Activated T-cell treated with anti-CD3 and anti-CD28 coated beads, Interleukin-2, amount 50 U/mL, for 24 hours (primary cell): ENCODE data around the gene CELSR2.
A peak's percentile ranks its signal among the peaks of the same experiment; 100 is the strongest.
"Not testable (repeated sequence)": the region's sequence is repeated elsewhere in the genome, so short reads cannot be mapped to it uniquely, and the experiment has no call there.

Experiments used
- DNase-seq: peaks from one replicate; pipeline ENCODE4 v3.0.0-alpha.2; 2020
- H3K27ac Mint-ChIP-seq: 2 replicates; pipeline ENCODE4 v1.8.0; 2020; ENCODE audit warnings: mild to moderate bottlenecking, mixed read lengths
- H3K27me3 Mint-ChIP-seq: 2 replicates; pipeline ENCODE4 v1.8.0; 2020; ENCODE audit warnings: mixed read lengths
- H3K36me3 Mint-ChIP-seq: 2 replicates; pipeline ENCODE4 v1.8.0; 2020; ENCODE audit warnings: low read depth, mixed read lengths
- H3K4me1 Mint-ChIP-seq: 2 replicates; pipeline ENCODE4 v1.8.0; 2020; ENCODE audit warnings: low read depth, mixed read lengths
- H3K4me3 Mint-ChIP-seq: 2 replicates; pipeline ENCODE4 v1.8.0; 2020; ENCODE audit warnings: mild to moderate bottlenecking, moderate library complexity, mixed read lengths
- H3K9me3 Mint-ChIP-seq: 2 replicates; pipeline ENCODE4 v1.8.0; 2020; ENCODE audit warnings: mixed read lengths

CELSR2 gene

DNA sequence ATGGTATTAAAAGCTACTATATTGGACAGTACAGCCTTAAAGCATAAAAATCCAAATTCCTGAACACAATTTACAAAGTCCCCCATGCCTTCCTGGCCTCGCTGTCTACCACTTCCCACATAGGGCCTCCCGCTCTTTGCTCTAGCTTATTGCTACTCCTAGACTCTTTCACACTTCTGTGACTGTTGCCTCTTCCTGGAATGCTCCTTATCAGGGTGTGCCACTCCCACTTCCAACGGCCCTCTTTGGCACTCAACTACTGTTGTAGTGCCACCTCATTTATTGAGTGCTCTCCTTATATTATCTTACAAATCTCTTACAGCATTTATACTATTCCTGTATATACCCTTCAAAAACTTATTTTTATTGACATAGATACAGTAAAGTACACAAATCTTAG is 30.8 kb upstream of the CELSR2 start:
- Mint-ChIP-seq H3K27me3 (no peaks in the 10 kb centered on the region), H3K9me3 (no peaks in the 10 kb centered on the region), H3K4me3 (no peak overlapping the region), H3K27ac (peak overlapping the region; percentile 38), H3K36me3 (peaks cover 87% of the 10 kb centered on the region), H3K4me1 (peaks cover 55% of the 10 kb centered on the region)
- no peak for DNase-seq

DNA sequence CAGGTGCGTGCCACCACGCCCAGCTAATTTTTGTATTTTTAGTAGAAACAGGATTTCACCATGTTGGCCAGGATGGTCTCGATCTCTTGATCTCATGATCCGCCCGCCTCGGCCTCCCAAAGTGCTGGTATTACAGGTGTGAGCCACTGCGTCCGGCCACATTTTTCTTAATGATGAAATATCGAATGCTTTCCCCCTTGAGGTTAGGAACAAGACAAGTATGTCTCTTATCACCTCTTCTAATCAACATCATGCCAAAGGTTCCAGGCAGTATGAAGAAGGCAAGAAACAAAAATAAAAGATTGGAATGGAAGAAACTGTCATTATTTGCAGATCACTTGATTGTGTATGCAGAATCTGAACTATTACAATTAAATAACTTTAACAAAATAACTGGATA is 28.1 kb upstream of the CELSR2 start:
- H3K27ac Mint-ChIP-seq, H3K4me3 Mint-ChIP-seq, H3K9me3 Mint-ChIP-seq, DNase-seq, H3K27me3 Mint-ChIP-seq: not testable (repeated sequence)
- H3K4me1 Mint-ChIP-seq: peaks cover 64% of the 10 kb centered on the region
- peaks cover 88% of the 10 kb centered on the region for H3K36me3 Mint-ChIP-seq

DNA sequence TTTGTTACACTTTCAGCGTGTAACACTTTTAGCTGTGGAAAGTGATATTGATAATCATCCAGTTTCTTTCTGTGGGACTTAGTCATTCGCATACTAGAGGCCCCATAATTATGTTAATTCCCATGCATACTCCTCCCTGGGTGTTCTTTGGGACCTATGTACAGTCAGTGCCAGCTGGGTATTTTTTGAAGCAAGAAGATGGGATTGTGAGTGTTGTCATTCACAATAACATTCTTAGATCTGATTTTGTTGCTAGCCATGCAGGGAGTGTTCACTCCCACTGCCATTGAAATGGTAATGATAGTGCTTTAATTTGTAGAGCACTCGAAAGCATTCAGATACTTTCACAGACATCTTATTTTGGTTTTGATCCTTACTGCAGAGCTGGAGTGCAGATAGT is 24.0 kb upstream of the CELSR2 start:
- Mint-ChIP-seq H3K36me3 (peaks cover 86% of the 10 kb centered on the region), H3K4me1 (peaks cover 43% of the 10 kb centered on the region), H3K27me3 (no peaks in the 10 kb centered on the region), H3K9me3 (no peaks in the 10 kb centered on the region), H3K4me3 (no peak overlapping the region), H3K27ac (peak overlapping the region; percentile 4)
- DNase-seq: no peak

DNA sequence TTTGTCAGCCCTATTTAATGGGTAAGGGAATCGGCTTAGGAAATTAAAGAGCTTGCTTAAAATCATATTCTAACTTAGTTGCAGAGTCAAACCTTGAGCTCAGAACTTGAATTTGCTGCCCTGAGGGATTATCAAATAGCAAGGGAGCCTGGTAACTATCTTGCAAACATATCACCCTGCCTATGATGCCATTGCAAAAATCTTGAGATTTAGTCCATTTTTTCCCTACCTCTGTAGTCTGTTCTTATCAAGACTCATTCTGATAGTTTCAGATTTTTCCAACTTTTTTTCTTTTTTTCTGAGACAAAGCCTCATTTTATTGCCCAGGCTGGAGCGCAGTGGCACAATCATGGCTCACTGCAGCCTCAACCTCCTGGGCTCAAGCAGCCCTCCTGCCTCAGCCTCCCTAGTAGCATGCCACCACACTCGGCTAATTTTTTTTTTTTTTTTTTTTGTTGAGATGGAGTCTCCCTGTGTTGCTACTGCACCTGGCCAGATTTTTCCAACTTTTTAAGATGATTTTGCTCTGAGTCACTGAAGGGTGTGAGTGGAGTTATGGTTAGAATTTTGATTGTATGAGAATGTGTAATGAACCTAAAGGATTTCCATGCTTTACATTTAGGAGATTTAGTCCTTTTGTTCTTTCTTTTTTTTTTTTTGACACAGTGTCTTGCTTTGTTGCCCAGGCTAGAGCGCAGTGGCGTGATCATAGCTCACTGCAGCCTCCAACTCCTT is 23.5 kb upstream of the CELSR2 start:
- Mint-ChIP-seq H3K9me3 (no peaks in the 10 kb centered on the region), H3K4me3 (no peak overlapping the region), H3K4me1 (peaks cover 40% of the 10 kb centered on the region), H3K27ac (peak overlapping the region; percentile 72), H3K36me3 (peaks cover 88% of the 10 kb centered on the region), H3K27me3 (no peaks in the 10 kb centered on the region)
- no peak for DNase-seq

DNA sequence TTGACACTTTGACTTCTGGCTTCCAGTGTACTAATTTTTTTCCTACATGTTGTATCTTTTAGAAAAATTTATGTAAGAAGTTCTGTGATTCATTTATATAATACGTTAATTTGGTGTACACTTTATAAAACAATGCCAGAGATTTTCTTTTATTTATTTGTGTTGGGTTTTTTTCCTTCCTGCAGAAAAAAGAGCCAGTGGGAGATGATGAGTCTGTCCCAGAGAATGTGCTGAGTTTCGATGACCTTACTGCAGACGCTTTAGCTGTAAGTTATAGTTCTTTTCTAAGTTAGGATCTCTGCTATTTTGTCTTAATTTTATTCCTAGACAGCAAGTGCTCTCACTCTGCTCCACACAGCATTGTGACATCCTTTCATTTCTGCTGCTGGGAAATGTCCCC is 21.2 kb upstream of the CELSR2 start:
- DNase-seq: no peak
- Mint-ChIP-seq H3K27me3 (no peaks in the 10 kb centered on the region), H3K36me3 (peaks cover 90% of the 10 kb centered on the region), H3K4me3 (no peak overlapping the region), H3K4me1 (peaks cover 26% of the 10 kb centered on the region), H3K27ac (no peak overlapping the region), H3K9me3 (no peaks in the 10 kb centered on the region)

DNA sequence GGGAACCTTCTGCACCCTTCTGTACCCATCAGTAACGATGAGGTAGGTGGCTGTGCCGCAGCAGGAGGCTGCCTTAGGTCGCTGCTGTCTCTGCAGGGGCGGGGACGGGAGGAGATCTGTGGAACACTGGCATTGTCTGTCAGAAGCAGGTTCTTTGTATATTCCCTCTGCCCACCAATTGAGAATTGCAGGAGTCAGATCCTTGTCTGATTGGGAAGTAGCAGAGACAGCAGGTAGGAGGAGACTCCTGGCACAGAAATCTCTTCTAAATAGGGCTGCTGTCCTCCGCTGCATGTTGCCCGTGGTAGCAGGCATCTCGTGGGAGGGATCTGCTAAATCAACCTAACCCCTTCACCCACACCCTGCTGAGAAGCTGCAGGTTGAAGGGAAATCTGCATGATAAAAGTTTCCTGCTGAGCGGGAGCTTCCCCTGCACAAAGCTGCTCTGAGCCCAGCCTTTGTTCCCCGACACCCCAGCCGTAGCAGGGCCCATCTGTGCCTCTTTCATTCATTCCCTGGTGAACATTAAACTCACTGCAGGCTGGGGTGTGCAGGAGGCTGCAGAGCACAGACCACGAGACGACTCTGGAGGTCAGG is 19.7 kb upstream of the CELSR2 start:
- H3K27me3 Mint-ChIP-seq: no peaks in the 10 kb centered on the region
- H3K9me3 Mint-ChIP-seq: no peaks in the 10 kb centered on the region
- peaks cover 16% of the 10 kb centered on the region for H3K4me1 Mint-ChIP-seq
- DNase-seq: no peak
- no peak overlapping the region for H3K4me3 Mint-ChIP-seq
- H3K27ac Mint-ChIP-seq: no peak overlapping the region
- peaks cover 86% of the 10 kb centered on the region for H3K36me3 Mint-ChIP-seq

DNA sequence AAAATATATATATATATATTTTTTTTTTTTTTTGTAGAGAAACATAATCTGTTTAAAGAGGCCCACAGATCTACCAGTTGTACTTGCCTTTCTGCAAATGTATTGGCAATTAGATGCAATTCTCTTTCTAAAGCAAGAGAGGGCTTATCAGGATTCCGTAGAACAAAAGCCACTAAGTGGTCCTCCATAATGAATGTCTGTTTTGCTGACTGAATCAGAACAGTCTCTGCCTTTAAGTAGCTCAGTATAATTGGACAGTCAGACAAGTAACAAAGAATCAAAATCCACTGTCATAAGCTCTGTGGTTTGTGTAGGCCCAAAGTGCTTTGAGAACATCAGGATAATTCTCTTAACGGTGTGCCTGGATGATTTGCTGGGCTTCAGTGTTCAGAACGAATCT is 18.3 kb upstream of the CELSR2 start:
- no peaks in the 10 kb centered on the region for H3K9me3 Mint-ChIP-seq
- no peak overlapping the region for H3K4me3 Mint-ChIP-seq
- peaks cover 87% of the 10 kb centered on the region for H3K36me3 Mint-ChIP-seq
- peak overlapping the region; percentile 57 for H3K27ac Mint-ChIP-seq
- no peaks in the 10 kb centered on the region for H3K27me3 Mint-ChIP-seq
- DNase-seq: no peak
- H3K4me1 Mint-ChIP-seq: peaks cover 3% of the 10 kb centered on the region

DNA sequence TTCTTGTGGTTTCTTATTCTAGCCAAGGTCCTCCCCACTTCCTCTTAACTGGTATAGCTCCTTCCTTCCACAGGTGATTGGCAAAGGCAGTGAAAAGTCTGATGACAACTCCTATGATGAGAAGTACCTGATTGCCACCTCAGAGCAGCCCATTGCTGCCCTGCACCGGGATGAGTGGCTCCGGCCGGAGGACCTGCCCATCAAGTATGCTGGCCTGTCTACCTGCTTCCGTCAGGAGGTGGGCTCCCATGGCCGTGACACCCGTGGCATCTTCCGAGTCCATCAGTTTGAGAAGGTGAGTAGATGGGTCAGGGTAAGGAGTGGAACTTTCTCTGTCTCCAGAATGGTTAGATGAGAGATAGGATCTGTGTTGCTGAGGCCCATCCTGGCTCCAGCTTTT is 14.2 kb upstream of the CELSR2 start:
- no peak overlapping the region for H3K4me3 Mint-ChIP-seq
- peaks cover 90% of the 10 kb centered on the region for H3K36me3 Mint-ChIP-seq

DNA sequence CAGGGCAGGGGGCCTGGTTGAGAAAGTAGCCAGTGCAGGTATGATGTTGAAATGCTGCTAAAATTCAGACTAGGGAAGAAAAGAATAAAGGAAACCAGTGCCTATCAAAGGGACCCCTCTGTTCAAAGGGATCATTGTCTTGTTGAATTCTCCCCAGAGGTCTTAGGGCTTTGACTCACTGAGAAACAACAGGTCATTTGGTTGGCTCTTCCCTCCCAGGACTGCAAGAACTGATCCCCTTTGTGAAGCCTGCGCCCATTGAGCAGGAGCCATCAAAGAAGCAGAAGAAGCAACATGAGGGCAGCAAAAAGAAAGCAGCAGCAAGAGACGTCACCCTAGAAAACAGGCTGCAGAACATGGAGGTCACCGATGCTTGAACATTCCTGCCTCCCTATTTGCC is 11.8 kb upstream of the CELSR2 start:
- Mint-ChIP-seq H3K27me3 (peaks cover 2% of the 10 kb centered on the region), H3K4me3 (no peak overlapping the region), H3K27ac (peak overlapping the region; percentile 24), H3K4me1 (peaks cover 19% of the 10 kb centered on the region), H3K9me3 (no peaks in the 10 kb centered on the region), H3K36me3 (peaks cover 68% of the 10 kb centered on the region)
- no peak for DNase-seq

More for the DNA sequence above, 14.2 kb upstream of the CELSR2 start:
- Mint-ChIP-seq H3K27ac (peak overlapping the region; percentile 51), H3K9me3 (no peaks in the 10 kb centered on the region), H3K4me1 (peaks cover 1% of the 10 kb centered on the region), H3K27me3 (no peaks in the 10 kb centered on the region)
- no peak for DNase-seq

DNA sequence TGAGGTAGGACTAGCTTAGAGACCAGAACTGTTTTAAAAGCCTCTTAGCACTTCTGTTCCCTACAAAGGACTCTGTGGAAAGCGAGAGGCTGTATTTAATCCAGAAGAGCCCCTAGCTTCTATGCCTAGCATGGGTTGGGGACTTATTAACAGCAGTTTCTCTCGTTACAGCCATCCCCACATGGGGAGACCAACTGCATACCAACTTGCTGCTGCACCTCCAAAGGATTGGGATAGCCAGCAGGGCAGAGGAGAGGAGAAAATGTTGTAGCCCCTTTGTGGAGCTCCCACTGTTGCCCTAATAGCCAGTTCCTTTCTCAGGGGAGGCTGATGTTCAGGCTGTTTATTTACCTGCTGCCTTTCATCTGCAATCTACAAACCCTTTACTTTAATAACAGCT is 11.0 kb upstream of the CELSR2 start:
- H3K36me3 Mint-ChIP-seq: peaks cover 60% of the 10 kb centered on the region

DNA sequence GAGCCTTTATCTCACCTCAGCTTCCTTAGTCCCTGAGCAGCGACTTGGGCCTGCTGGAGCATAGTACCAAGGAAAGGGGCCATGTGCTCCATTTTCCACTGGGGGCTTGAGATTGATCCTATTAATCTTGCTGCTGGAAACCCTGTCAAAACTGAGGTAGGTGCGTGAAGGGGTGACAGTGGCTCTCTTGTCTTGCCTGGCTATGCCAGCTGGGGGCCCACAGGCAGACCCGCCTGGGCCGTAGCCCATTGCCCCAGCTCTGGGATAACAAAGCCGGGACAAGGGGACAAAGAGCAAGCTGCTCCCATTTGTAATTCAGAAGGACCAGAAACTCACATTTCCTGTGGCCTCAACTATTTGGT is 10.3 kb upstream of the CELSR2 start:
- DNase-seq: no peak
- no peaks in the 10 kb centered on the region for H3K9me3 Mint-ChIP-seq
- H3K4me1 Mint-ChIP-seq: peaks cover 21% of the 10 kb centered on the region
- no peak overlapping the region for H3K4me3 Mint-ChIP-seq
- H3K27me3 Mint-ChIP-seq: peaks cover 3% of the 10 kb centered on the region
- peaks cover 57% of the 10 kb centered on the region for H3K36me3 Mint-ChIP-seq
- no peak overlapping the region for H3K27ac Mint-ChIP-seq

More for the DNA sequence above, 11.0 kb upstream of the CELSR2 start:
- DNase-seq: no peak
- Mint-ChIP-seq H3K4me3 (no peak overlapping the region), H3K4me1 (peaks cover 21% of the 10 kb centered on the region), H3K27me3 (peaks cover 3% of the 10 kb centered on the region), H3K9me3 (no peaks in the 10 kb centered on the region), H3K27ac (peak overlapping the region; percentile 12)

DNA sequence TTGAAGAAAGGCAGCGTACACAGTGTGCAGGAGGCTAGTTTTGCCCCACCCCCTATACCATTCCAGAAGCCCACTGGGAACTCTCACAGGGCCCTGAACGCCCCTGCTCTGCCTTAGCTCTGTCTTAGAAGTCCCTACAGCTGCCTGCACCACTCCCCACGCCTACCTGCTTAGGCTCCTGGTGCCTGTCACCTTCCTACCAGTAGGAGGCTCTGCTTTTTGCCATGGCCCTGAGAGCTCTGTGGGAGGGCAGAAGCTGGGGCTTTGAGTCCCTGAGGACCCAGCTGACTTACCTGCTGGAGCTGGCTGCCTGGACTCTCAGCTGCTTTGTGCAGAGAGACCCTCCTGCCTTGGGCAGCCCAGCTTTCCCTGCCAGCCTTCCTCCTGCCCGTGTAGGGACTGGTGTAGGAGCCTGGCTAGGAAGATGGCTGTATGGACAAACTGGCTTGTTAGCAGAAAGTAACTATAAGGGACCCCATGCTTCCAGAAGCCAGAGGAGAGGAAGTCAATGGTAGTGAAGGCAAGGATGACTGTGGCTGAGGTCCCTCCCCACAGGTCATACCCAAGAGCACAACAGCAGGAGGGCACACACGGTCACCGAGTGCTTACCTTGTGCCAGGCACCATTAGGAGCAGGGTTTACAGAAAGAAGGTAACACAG is 9.8 kb upstream of the CELSR2 start:
- H3K9me3 Mint-ChIP-seq: no peaks in the 10 kb centered on the region
- H3K4me1 Mint-ChIP-seq: peaks cover 21% of the 10 kb centered on the region
- peaks cover 3% of the 10 kb centered on the region for H3K27me3 Mint-ChIP-seq
- no peak overlapping the region for H3K4me3 Mint-ChIP-seq
- H3K36me3 Mint-ChIP-seq: peaks cover 52% of the 10 kb centered on the region
- H3K27ac Mint-ChIP-seq: peak overlapping the region; percentile 76
- peak; percentile 49 for DNase-seq

DNA sequence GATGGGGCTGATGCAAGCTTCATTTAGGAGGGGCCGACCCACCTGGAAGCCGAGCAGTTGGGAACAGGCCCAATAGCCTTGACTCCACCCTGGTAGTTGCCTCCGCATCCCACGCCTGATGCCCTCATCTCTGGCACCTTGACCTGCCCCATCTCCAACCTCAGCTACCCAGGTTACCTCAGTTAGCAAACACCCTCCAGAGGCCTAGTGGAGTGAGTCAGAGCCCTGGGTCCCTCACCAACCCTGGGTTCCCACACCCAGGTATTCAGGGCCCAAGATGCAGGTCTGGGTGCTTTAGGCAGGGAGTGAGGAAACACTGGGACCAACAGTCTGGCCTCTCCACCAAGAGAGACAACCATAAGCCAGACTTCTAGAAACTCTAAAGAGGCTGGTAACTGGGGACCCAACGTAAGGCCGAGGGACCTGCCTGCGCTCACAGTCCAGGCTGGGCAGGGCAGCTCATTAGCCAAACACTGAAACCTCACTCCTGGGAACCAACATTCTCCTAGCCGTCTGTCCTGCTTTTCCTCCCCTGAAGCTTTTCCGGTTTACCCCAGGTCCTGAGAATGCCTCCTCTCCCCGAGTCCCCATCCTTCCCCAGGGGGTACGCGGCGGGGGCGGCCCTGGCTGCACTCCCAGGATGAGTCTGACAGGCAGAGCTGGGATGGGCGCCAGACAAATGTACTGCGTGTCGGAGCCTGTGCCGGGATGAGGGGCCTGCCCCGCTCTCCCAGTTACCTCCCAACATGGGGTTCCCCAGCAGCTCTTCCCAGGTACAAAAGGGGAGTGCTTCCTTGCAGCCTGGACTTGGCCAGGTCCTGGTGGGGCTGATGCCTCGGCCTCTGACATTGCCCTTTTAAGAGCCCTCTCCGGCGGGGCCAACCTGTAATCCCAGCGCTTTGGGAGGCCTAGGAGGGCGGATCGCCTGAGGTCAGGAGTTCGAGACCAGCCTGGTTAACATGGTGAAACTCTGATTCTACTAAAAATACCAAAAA is 8.9 kb upstream of the CELSR2 start:
- peak overlapping the region; percentile 33 for H3K27ac Mint-ChIP-seq
- peaks cover 43% of the 10 kb centered on the region for H3K36me3 Mint-ChIP-seq
- H3K4me3 Mint-ChIP-seq: no peak overlapping the region
- peak; percentile 56 for DNase-seq
- H3K9me3 Mint-ChIP-seq: no peaks in the 10 kb centered on the region
- H3K27me3 Mint-ChIP-seq: peaks cover 7% of the 10 kb centered on the region
- peaks cover 21% of the 10 kb centered on the region for H3K4me1 Mint-ChIP-seq

DNA sequence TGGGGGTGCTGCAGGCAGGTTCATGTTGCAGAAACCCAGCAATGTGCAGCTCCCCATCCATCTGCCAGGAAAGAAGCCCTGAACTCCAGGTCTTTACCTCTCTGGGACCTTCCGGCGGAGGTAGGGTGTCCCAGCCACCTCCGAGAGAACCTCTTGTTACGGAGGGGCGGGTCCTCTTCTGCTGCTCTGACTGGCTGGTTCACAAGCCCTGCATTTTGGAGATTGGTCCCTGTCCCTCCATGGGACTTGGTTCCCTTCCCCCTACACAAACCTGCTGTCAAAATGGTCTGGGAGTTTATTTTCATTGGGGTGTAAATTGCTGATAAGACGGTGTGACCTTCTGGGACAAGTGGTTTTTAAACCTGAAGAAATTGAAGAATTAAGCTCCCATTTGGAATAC is 8.0 kb upstream of the CELSR2 start:
- H3K36me3 Mint-ChIP-seq: peaks cover 34% of the 10 kb centered on the region
- H3K9me3 Mint-ChIP-seq: no peaks in the 10 kb centered on the region
- H3K27ac Mint-ChIP-seq: no peak overlapping the region
- peaks cover 7% of the 10 kb centered on the region for H3K27me3 Mint-ChIP-seq
- no peak overlapping the region for H3K4me3 Mint-ChIP-seq
- DNase-seq: no peak
- peaks cover 21% of the 10 kb centered on the region for H3K4me1 Mint-ChIP-seq
